ENCODE results near the gene ZNF324B.
"Not testable (repeated sequence)": the region's sequence is repeated elsewhere in the genome, so short reads cannot be mapped to it uniquely, and the experiment has no call there.

ZNF324B gene

DNA sequence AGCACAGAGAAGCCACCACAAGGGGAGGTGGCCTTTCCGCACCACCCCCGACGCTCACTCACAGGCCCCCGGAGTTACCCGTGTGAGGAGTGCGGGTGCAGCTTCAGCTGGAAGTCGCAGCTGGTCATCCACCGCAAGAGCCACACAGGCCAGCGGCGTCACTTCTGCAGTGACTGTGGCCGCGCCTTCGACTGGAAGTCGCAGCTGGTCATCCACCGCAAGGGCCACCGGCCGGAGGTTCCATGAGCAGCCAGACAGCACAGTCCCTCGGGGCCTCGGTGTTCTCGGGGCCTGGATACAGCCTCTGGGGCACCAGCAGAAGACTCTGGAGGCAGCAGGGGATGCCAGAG, 29.0 kb downstream of the ZNF324B start:
- DNase-seq (ENCODE audit: low spot score): no peak

DNA sequence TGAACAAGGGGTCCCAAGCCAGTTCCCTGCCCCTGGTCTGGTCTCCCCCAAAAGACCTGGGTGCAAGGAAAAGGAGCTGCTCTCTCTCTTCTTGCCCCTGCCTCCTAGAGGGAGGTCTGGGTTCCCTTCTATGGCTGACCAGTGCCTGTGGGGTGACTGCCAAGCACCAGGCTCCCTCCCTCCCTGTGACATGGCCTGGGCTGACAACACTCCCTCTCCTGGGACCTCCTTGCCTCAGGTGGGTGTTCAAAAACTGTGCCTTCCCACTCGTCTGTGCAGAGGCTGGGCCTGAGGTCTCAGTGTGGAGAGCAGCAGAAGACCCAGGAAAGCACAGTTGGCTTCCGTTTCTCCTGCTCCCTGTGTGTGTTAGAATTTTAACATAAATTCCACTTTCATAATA, 29.4 kb downstream of the ZNF324B start:
- no peak for DNase-seq (ENCODE audit: low spot score)

DNA sequence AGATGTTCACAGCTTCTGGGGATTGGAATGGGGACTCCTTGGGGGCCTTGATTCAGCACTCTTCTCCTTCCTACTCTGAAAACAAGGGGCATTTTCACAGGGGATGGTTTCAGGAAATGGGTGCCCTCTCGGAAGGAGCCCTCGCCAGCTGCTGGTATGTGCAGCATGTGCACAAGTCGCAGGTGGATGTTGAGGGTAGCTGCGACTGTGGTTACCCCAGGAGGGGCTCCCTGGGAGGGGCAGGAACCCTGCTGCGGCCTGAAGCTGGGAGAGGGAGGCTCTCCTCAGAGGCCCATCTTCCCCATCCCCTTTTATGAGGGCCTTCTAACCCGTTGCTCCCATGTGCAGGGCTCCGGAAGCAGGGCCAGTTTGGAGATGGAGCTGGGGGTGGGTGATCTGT, 30.9 kb downstream of the ZNF324B start:
- no peak for DNase-seq (ENCODE audit: low spot score)

DNA sequence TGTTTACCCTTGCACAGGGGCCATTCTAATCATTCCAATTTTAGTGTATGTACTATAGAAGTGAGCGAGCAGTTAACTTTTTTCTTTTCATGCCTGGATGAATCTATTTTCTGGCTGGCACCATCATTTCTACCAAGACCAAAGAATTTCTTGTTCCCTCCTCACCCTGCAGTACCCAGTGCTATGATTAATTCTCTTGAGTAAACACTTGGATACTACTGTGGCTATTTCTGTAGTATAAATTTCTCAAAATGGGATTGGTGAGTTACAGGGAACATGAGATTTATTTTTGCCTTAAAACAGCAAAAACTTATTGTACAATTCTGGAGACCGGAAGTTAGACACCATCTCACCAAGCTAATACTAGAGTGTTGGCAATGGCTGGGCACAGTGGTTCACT, 32.4 kb downstream of the ZNF324B start:
- DNase-seq (ENCODE audit: low spot score): no peak

DNA sequence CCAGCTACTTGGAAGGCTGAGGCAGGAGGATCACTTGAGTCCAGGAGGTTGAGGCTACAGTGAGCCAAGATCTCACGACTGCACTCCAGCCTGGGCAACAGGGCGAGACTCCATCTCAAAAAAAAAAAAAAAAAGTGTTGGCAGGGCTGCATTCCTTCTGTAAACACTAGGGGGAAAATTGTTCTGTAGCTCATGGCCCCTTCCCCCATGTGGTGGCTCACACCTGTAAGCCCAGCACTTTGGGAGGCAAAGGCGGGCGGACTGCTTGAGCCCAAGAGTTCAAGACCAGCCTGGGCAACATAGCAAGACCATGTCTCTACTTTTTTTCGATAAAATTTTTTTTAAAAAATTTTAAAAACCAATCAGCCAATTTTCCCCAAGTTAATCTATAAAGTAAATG, 32.9 kb downstream of the ZNF324B start:
- DNase-seq (ENCODE audit: low spot score): not testable (repeated sequence)

DNA sequence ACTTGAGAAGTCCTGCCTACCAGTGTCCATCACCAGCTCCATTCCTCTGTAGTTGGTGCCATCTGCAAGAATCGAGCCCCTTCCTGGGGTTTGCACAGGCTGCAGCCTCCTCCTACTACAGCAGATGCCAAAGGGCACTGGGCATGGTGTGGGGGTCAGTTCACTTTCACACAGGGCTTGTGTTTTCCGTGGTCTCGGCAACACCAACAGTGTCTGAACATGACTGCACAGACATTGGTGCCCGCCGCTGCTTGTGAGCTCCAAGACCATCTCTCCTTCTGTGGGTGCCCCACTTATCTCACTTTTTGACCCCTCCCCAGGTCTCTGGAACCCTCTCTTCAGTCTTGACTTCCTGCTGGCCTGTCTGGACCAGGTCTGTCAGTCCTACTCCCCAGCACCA, 40.0 kb downstream of the ZNF324B start:
- no peak for DNase-seq (ENCODE audit: low spot score)

DNA sequence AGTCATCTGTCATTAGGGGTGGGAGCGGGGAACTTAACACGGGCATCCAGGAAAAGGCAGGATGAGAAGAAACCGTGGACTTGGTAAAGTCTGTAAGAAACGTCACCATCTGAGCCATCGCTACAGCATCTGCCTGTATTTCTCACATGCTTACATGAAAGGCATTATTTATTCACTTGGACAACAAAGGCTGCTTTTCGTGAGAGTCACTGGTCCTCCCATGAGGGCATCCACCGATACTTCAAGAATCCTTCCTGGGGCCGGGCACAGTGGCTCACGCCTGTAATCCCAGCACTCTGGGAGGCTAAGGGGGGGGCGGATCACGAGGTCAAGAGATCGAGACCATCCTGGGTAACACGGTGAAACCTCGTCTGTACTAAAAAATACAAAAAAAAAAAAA, 40.8 kb downstream of the ZNF324B start:
- DNase-seq (ENCODE audit: low spot score): no peak

DNA sequence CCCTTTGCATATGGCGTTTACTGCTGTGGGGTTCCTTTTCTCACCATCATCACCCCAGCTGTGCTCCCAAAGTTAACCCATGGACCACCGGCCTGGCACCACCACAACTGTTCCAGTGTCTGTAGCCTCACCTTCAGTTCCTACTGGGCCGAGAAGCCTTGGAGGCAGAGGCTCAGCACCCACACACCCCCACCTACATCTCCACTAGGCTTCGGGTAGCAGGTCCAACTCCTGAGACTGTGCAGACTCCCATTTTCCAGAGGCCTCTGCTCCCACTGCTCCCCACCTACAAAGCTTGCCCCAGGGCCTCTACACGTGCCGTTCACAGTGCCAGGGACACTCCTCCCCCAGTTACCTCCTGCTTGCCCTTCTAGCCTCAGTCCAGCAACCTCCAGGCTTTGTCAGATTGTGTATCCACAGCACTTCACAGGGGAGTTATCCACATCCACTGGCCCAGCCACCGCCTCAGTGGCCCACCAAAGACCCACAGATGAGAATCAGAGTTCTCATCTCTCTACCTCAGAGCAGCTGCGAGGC, 46.3 kb downstream of the ZNF324B start:
- DNase-seq (ENCODE audit: low spot score): no peak

DNA sequence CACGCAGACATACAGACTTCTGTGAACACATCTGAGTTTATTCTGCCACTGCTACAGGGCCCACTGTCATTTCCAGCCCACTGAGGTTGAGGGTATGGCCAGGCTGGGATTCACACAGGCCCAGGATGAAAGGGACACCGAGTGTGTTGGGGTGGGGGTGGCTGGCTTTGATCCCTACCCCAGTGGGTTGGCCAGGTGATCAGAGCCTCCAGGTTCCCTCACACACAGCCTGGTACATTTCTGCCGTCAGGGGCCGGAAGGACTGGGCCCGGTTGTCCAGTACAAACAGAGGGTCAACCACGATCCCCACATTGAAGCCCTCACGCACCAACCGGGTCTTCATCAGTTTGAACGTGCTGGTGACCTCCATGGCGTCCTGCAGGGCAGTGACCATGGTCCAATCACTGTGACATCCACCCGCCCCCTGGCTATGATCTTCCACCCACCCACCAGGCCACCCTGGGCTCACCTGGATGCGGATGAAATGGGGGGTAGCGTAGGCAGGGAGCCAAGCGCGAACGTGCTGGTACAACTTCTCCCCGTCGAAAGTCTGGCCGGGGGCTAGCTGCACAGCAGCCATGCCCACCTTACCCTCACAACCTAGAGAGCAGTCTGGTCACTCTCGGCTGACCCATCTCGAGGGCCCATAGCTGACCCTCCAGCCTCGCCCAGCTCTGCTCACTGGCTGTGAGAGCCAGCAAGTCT, 47.0 kb downstream of the ZNF324B start:
- no peak for DNase-seq (ENCODE audit: low spot score)

DNA sequence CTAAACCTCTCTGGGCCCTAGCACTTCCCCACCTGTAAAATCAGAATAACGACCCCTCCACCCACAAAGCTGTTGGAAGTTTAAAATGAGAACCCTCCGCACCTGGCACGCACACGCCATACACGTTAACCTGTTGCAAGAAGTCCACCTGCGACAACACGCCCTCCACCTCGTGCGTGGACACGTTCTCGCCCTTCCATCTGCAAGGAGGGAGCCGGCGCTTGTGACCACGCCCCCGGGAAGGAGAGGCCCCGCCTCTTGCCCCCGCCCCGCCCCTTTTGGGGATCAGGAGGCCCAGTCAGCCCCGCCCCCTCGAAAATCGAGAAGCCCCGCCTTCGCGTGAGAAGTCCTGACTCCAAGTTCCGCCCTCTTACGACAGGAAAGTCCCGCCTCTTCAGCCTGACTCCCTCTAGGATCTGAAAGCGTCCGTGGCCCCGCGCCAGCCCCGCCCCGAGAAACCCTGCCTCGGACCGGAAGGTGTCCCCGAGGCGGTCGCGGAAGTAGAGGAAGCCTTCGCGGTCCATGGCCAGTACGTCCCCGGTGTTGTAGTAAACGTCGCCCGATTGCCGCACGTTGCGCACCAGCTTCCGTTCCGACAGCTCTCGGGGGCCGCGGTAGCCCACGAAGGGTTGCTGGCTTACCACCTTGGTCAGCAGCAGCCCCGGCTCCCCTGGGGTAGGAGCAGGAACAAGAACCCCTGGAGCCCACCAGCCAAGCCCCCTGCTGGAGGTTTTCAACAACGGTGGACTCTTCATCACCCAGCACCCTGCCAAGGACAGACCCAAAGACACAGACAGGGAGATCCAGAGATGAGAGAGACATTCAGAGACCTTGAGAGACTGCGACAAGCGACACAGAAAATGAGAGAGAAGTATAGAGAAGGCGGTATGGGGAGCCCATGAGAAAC, 47.9 kb downstream of the ZNF324B start:
- peak; percentile 99 for DNase-seq (ENCODE audit: low spot score)

DNA sequence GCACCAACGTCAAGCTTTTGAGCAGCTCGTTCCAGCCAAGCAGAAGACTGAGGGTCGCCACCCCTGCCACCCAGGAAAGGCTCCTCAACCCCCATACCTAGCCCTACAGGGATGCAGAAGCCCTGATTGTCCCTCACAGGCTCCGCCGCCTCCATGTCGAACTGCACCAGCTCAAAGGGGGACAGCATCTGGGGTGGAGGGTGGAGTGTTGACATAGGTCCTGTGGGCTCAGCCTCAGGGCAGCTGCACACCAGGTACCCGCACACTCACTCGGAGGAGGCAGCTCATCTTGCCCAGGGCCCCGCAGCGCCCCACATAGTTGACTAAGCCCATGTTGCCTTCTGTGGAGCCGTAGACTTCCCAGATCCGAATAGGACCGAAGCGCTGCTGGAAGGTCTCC, 48.8 kb downstream of the ZNF324B start:
- no peak for DNase-seq (ENCODE audit: low spot score)
